ENCODE data around the gene TYSND1. TPM values are rescaled to one million over a fixed set of nuclear protein-coding genes. Genes with fewer than 3 reads are reported as not detected.

TYSND1 gene
- total RNA-seq, 1 donor, result 15.6 TPM

- H4K20me1 ChIP-seq (ENCODE audit: insufficient read depth, low read length), result no peaks in the 10 kb centered on the region
- H3K4me2 ChIP-seq (ENCODE audit: insufficient read depth, low read length), result no peak overlapping the region
- H3K4me3 ChIP-seq (ENCODE audit: insufficient read depth, low read length), result no peak overlapping the region
- no peak overlapping the region for H2AFZ ChIP-seq (ENCODE audit: low read length)
- H3K27ac ChIP-seq (ENCODE audit: low read depth, low read length), result no peak overlapping the region
- no peaks in the 10 kb centered on the region for H3K79me2 ChIP-seq (ENCODE audit: insufficient read depth, low read length)
- H3K9me3 ChIP-seq (ENCODE audit: low read depth, low read length), result no peaks in the 10 kb centered on the region
- no peak for TF ChIP-seq CTCF (IDR thresholded peaks at IDR 0.05; ENCODE audit: extremely low read depth, low read depth, low read length)
- no peaks in the 10 kb centered on the region for H3K27me3 ChIP-seq (ENCODE audit: insufficient read depth, low read length)
- H3K4me1 ChIP-seq (ENCODE audit: insufficient read depth, low read length), result no peaks in the 10 kb centered on the region
- no peak for DNase-seq (ENCODE audit: insufficient read length, low spot score, missing footprints)
- H3K36me3 ChIP-seq (ENCODE audit: insufficient read depth, low read length), result peaks cover 11% of the 10 kb centered on the region
Observed at GRCh38 chr10:70092389-70092718, 54.1 kb downstream of the TYSND1 start.

- H4K20me1 ChIP-seq (ENCODE audit: insufficient read depth, low read length), result no peaks in the 10 kb centered on the region
- H3K4me2 ChIP-seq (ENCODE audit: insufficient read depth, low read length), result no peak overlapping the region
- H3K27me3 ChIP-seq (ENCODE audit: insufficient read depth, low read length), result no peaks in the 10 kb centered on the region
- H3K9me3 ChIP-seq (ENCODE audit: low read depth, low read length), result no peaks in the 10 kb centered on the region
- peaks cover 11% of the 10 kb centered on the region for H3K36me3 ChIP-seq (ENCODE audit: insufficient read depth, low read length)
- H3K27ac ChIP-seq (ENCODE audit: low read depth, low read length), result no peak overlapping the region
- no peak for TF ChIP-seq CTCF (IDR thresholded peaks at IDR 0.05; ENCODE audit: extremely low read depth, low read depth, low read length)
- no peak for DNase-seq (ENCODE audit: insufficient read length, low spot score, missing footprints)
- H3K4me1 ChIP-seq (ENCODE audit: insufficient read depth, low read length), result no peaks in the 10 kb centered on the region
- no peak overlapping the region for H3K4me3 ChIP-seq (ENCODE audit: insufficient read depth, low read length)
- H2AFZ ChIP-seq (ENCODE audit: low read length), result no peak overlapping the region
- H3K79me2 ChIP-seq (ENCODE audit: insufficient read depth, low read length), result no peaks in the 10 kb centered on the region
Observed at GRCh38 chr10:70090951-70091350, 55.5 kb downstream of the TYSND1 start.

GRCh38 chr10:70090013-70090412 lies 56.5 kb downstream of the TYSND1 start:
- no peaks in the 10 kb centered on the region for H3K9me3 ChIP-seq (ENCODE audit: low read depth, low read length)
- no peak overlapping the region for H3K4me3 ChIP-seq (ENCODE audit: insufficient read depth, low read length)
- H3K36me3 ChIP-seq (ENCODE audit: insufficient read depth, low read length), result peaks cover 11% of the 10 kb centered on the region
- no peaks in the 10 kb centered on the region for H3K27me3 ChIP-seq (ENCODE audit: insufficient read depth, low read length)
- no peak overlapping the region for H3K27ac ChIP-seq (ENCODE audit: low read depth, low read length)
- no peak for DNase-seq (ENCODE audit: insufficient read length, low spot score, missing footprints)
- no peaks in the 10 kb centered on the region for H4K20me1 ChIP-seq (ENCODE audit: insufficient read depth, low read length)
- TF ChIP-seq CTCF (IDR thresholded peaks at IDR 0.05; ENCODE audit: extremely low read depth, low read depth, low read length), result no peak
- no peak overlapping the region for H2AFZ ChIP-seq (ENCODE audit: low read length)
- no peak overlapping the region for H3K4me2 ChIP-seq (ENCODE audit: insufficient read depth, low read length)
- H3K79me2 ChIP-seq (ENCODE audit: insufficient read depth, low read length), result no peaks in the 10 kb centered on the region
- H3K4me1 ChIP-seq (ENCODE audit: insufficient read depth, low read length), result no peaks in the 10 kb centered on the region

- no peak for DNase-seq (ENCODE audit: insufficient read length, low spot score, missing footprints)
- no peak overlapping the region for H3K4me3 ChIP-seq (ENCODE audit: insufficient read depth, low read length)
- H2AFZ ChIP-seq (ENCODE audit: low read length), result no peak overlapping the region
- no peaks in the 10 kb centered on the region for H4K20me1 ChIP-seq (ENCODE audit: insufficient read depth, low read length)
- no peak overlapping the region for H3K4me2 ChIP-seq (ENCODE audit: insufficient read depth, low read length)
- H3K27me3 ChIP-seq (ENCODE audit: insufficient read depth, low read length), result no peaks in the 10 kb centered on the region
- H3K9me3 ChIP-seq (ENCODE audit: low read depth, low read length), result no peaks in the 10 kb centered on the region
- H3K79me2 ChIP-seq (ENCODE audit: insufficient read depth, low read length), result no peaks in the 10 kb centered on the region
- H3K4me1 ChIP-seq (ENCODE audit: insufficient read depth, low read length), result no peaks in the 10 kb centered on the region
- TF ChIP-seq CTCF (IDR thresholded peaks at IDR 0.05; ENCODE audit: extremely low read depth, low read depth, low read length), result no peak
- H3K27ac ChIP-seq (ENCODE audit: low read depth, low read length), result no peak overlapping the region
- H3K36me3 ChIP-seq (ENCODE audit: insufficient read depth, low read length), result peaks cover 1% of the 10 kb centered on the region
Observed at GRCh38 chr10:70088308-70088698, 58.2 kb downstream of the TYSND1 start.

Other genes starting within 250 kb of the TYSND1 start
- gene MACROH2A2, start 93.9 kb downstream of the TYSND1 start, total RNA-seq, result 11.5 and 13.8 TPM in 2 replicates
- gene AIFM2, start 13.9 kb downstream of the TYSND1 start, total RNA-seq, result 14.4 and 14.8 TPM in 2 replicates
- gene SAR1A, start 23.8 kb upstream of the TYSND1 start, total RNA-seq, result 219 and 240 TPM in 2 replicates
- 200 and 219 TPM in 2 replicates for gene PPA1, start 86.7 kb upstream of the TYSND1 start, total RNA-seq
- gene NPFFR1, start 137.3 kb upstream of the TYSND1 start, total RNA-seq, result not detected in 2 replicates
- 8.3 and 9.1 TPM in 2 replicates for gene LRRC20, start 235.9 kb upstream of the TYSND1 start, total RNA-seq